Right lobe of liver (tissue), 6 donors: ENCODE results near the gene ECI1. TPM values are rescaled to one million over a fixed set of nuclear protein-coding genes. Genes with fewer than 3 reads are reported as not detected.

Source experiments
- ATAC-seq, 4 donors: fragments of 200-7000 bp; cut with Tn5 transposase; one replicate each; pipeline ENCODE4 v1.9.1; 2020; ENCODE audit warnings: mild to moderate bottlenecking in 4 of 4, moderate library complexity in 4 of 4
- DNase-seq, 3 donors: peaks; one replicate each; pipeline ENCODE4 v3.0.0-alpha.2; 2020
- H3K27ac ChIP-seq, 3 donors: fragments of 200-600 bp; one replicate each; pipeline ENCODE4 v1.8.0; 2022
- H3K27me3 ChIP-seq, 2 donors: fragments of 200-600 bp; one replicate each; pipeline ENCODE4 v1.8.0; 2022
- H3K36me3 ChIP-seq, 4 donors: fragments of 200-600 bp; sonication (generic) in 1 of 4; one replicate each; pipeline versions ENCODE4 v1.5.1 to v1.8.0; 2017 to 2022; ENCODE audit warnings: control low read depth in 1 of 4
- H3K4me1 ChIP-seq, 4 donors: fragments of 200-600 bp; sonication (generic) in 1 of 4; one replicate each; pipeline versions ENCODE4 v1.5.1 to v1.8.0; 2017 to 2022; ENCODE audit warnings: control low read depth in 1 of 4
- H3K4me3 ChIP-seq, 3 donors: fragments of 200-600 bp; one replicate each; pipeline ENCODE4 v1.8.0; 2022
- H3K9me3 ChIP-seq, 4 donors: fragments of 200-600 bp; sonication (generic) in 1 of 4; one replicate each; pipeline versions ENCODE4 v1.5.1 to v1.8.0; 2017 to 2022; ENCODE audit warnings: control low read depth in 1 of 4
- POLR2A ChIP-seq: fragments of 450-650 bp; IDR thresholded peaks from one replicate; pipeline ENCODE4 v1.6.1; 2017; ENCODE audit warnings: antibody characterized with exemption, mild to moderate bottlenecking
- WGBS: methylation state at CpG from one replicate; pipeline ENCODE4 v1.1.6; 2018; ENCODE audit warnings: low coverage, low lambda C conversion rate; ENCODE audit not compliant: insufficient coverage; ENCODE audit errors: missing lambda C conversion rate; 5-methylcytosine and 5-hydroxymethylcytosine counted together
- intact Hi-C, 2 donors: fragments of 100-400 bp; cut with DNase I; formaldehyde crosslinking; loops; one replicate each; pipeline versions ENCODE4 v1.11.2 to v1.14.1; 2022
- total RNA-seq, 6 experiments: library from RNA; depleted of rRNA in 2 of 6; stranded (reverse); fragments of >200 nt in 2 of 6; fragmentation: NEBNext Ultra II Directional in 3 of 6; extraction: Animal tissue kit (Norgen Biotek cat#: 25700) in 3 of 6; gene quantifications; one replicate each; pipeline versions ENCODE4 v1.1.0 to v1.2.4, GENCODE V29; 2016 to 2023
- TF ChIP-seq, protein P1 (sequence below), 4 donors: fragments of 200-600 bp in 3 of 4; fragments of 450-650 bp in 1 of 4; IDR thresholded peaks; one replicate each; pipeline versions ENCODE4 v1.5.1 to v1.8.0; 2016 to 2022; ENCODE audit warnings: antibody characterized with exemption in 4 of 4, mild to moderate bottlenecking in 2 of 4
- donor health status: DM: no; HTN: yes; CAD: no.
- donor health status: DM: no; HTN: no; CAD: no.
- donor health status: DM: no; HTN: no; CAD: no.
- donor health status: DM: no; HTN: yes; CAD: no.
- donor health status: DM: no; HTN: yes; CAD: no.

Gene ECI1
- total RNA-seq, 6 experiments from 2014 or later = 68.1 to 150 (median 85.5) TPM

DNA sequence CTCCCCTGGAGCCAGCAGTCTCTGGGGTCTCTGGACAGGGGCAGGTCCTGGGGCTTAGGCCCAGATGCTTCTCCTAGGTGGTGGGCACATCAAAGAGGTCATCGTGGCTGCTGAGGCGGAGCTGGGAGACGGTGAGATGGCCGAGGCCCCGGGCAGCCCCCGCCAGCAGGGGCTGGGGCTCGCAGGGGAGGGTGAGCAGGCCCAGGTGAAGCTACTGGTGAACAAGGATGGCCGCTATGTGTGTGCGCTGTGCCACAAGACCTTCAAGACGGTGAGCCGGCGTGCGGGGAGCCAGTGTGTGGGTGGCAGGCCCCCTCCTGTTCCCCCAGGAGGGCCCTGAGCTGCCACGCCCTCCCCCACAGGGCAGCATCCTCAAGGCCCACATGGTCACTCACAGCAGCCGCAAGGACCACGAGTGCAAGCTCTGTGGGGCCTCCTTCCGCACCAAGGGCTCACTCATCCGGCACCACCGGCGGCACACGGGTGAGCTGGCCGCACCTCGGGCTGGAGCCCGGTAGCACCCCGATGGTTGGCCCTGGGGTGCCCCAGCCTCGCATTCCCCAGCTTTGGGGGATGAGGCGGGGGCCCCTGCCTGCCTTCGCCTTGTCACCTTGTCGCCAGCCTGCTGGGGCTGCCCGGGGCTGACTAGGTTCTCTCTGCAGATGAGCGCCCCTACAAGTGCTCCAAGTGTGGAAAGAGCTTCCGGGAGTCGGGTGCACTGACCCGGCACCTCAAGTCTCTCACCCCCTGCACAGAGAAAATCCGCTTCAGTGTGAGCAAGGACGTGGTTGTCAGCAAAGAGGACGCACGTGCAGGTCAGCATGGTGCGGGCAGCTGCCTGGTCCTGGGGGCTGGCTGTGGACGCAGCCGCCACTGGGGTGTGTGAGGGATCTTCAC is 19.0 kb downstream of the ECI1 start:
- no peaks in the 10 kb centered on the region for H3K9me3 ChIP-seq
- H3K4me3 ChIP-seq = no peak overlapping the region
- TF ChIP-seq POLR2A = no peak
- TF ChIP-seq, protein P1, sequence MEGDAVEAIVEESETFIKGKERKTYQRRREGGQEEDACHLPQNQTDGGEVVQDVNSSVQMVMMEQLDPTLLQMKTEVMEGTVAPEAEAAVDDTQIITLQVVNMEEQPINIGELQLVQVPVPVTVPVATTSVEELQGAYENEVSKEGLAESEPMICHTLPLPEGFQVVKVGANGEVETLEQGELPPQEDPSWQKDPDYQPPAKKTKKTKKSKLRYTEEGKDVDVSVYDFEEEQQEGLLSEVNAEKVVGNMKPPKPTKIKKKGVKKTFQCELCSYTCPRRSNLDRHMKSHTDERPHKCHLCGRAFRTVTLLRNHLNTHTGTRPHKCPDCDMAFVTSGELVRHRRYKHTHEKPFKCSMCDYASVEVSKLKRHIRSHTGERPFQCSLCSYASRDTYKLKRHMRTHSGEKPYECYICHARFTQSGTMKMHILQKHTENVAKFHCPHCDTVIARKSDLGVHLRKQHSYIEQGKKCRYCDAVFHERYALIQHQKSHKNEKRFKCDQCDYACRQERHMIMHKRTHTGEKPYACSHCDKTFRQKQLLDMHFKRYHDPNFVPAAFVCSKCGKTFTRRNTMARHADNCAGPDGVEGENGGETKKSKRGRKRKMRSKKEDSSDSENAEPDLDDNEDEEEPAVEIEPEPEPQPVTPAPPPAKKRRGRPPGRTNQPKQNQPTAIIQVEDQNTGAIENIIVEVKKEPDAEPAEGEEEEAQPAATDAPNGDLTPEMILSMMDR (IDR thresholded peaks at IDR 0.05) = no peak
- intact Hi-C loops = no loop called here
- peaks cover 0 to 13% (median 0%) of the 10 kb centered on the region in 4 donors for H3K4me1 ChIP-seq
- H3K36me3 ChIP-seq = peaks cover 0 to 57% (median 17%) of the 10 kb centered on the region in 4 donors
- no CpG with 5 or more reads among the region's 41 CpGs for WGBS
- ATAC-seq (no peak), DNase-seq (peak in 2 of 3 donors; percentile 18 to 49)
- H3K27ac ChIP-seq = no peak overlapping the region
- H3K27me3 ChIP-seq = no peaks in the 10 kb centered on the region

DNA sequence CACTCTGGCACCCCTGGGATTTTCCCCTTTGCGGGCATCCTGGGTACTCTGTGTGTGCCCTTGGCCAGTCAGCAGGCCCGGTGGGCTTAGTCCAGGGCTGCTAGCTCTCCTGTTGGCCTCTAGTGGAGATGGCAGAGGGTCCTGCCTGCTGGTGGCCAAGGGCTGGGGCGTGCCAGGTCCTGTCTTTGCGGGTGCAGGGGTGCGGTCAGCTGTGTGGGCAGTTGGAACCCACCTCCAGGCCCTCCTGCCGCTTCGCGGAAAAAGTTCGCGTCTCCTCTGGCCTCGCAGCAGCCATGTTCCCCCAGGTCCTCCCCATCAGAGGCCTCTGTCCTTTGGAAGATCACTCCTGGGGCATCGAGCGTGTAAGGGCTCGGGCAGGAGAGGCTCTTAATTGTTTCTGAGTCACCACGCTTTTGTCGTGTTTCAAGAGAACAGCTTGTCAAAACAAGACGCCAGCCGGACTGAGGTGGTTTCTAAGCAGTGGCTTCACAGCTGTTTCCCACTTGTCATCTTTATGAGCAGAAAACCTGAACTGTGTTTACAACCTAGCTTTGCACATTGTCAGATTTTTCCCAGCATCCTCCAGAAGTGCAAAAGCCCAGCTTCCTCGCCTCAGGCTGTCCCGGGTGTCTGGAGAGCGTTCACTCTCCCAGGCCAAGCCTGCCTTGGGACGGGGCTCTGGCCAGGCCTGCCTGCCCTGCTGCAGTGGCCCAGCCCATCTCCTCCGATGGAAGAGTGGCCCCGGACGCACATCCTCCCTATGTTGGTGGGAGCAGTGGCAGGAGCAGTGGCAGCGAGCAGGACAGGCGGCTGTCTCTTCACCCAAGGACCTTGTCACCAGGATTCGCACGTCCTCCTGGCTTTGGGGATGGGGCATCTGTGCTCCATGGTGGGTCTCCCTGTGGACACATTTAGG is 20.1 kb downstream of the ECI1 start:
- H3K4me1 ChIP-seq = peaks cover 0 to 11% (median 3%) of the 10 kb centered on the region in 4 donors
- intact Hi-C loops = no loop called here
- H3K27ac ChIP-seq = no peak overlapping the region
- no peaks in the 10 kb centered on the region for H3K9me3 ChIP-seq
- DNase-seq = peak in 1 of 3 donors; percentile 18
- no peak overlapping the region for H3K4me3 ChIP-seq
- no peak for ATAC-seq
- TF ChIP-seq POLR2A = no peak
- TF ChIP-seq, protein P1 (IDR thresholded peaks at IDR 0.05) = no peak
- H3K36me3 ChIP-seq = peaks cover 0 to 57% (median 17%) of the 10 kb centered on the region in 4 donors
- no peaks in the 10 kb centered on the region for H3K27me3 ChIP-seq
- WGBS = 89% methylated on average over 10 of the region's 29 CpGs

DNA sequence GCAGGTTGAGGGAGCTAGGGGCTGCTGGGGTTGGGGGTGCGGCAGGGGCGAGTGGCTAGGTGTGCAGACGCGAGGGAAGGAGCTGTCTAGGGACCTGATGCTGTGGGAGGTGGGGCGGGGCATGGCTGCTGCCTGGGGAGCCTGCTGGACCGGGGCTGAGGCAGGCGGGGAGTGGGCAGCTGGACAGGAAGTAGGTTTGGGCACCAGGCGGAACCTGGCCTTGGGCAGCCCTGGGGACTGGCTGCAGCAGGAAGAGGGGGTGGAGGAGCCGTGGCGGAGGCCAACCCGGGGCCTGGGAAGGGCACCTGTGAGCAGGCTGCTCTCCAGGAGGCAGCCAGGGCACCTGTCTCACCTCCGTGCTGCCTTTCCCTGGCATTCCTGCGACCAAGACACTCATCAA is 21.0 kb downstream of the ECI1 start:
- H3K27me3 ChIP-seq = no peaks in the 10 kb centered on the region
- no peaks in the 10 kb centered on the region for H3K9me3 ChIP-seq
- H3K36me3 ChIP-seq = peaks cover 0 to 54% (median 15%) of the 10 kb centered on the region in 4 donors
- DNase-seq (peak in 2 of 3 donors; percentile 20 to 50), ATAC-seq (no peak)
- TF ChIP-seq POLR2A = no peak
- TF ChIP-seq, protein P1 (IDR thresholded peaks at IDR 0.05) = no peak
- intact Hi-C loops = no loop called here
- H3K4me3 ChIP-seq = no peak overlapping the region
- WGBS = no CpG with 5 or more reads among the region's 13 CpGs
- H3K4me1 ChIP-seq = peaks cover 0 to 16% (median 7%) of the 10 kb centered on the region in 4 donors
- H3K27ac ChIP-seq = no peak overlapping the region

DNA sequence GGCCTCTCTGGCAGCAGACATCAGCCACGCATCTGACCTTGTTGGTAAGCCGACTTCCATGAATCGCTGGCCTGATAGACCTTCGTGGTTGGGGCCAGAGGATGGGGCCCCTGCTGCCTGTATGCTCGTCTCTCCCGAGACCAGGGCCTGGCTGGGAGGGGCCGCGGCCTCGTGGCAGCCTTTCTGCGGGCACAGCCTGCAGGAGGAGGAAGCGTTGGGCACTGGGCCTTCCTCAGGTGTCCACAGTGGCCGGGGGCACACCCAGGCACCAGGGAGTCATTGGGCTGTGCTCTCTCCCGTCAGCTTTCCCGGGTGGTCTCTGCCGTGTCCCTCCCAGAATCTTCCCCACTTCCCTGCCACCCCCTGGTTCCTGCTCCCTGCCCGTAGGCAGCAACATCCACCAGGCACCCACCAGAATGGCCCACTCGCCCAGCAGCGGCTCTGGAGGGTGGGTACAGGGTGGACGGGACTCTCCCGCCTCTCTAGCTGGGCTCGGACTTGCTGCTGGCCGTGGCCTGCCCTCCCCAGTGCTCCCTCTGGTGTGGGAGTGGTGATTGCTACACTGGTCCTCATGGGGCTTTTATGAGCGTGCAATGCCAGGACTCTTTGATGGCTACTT is 21.6 kb downstream of the ECI1 start:
- no peak for TF ChIP-seq POLR2A
- TF ChIP-seq, protein P1 (IDR thresholded peaks at IDR 0.05) = no peak
- H3K27ac ChIP-seq = no peak overlapping the region
- 92% methylated on average over 2 of the region's 23 CpGs for WGBS
- peaks cover 0 to 23% (median 9%) of the 10 kb centered on the region in 4 donors for H3K4me1 ChIP-seq
- intact Hi-C loops = no loop called here
- DNase-seq (peak in 1 of 3 donors; percentile 47), ATAC-seq (no peak)
- no peaks in the 10 kb centered on the region for H3K9me3 ChIP-seq
- no peak overlapping the region for H3K4me3 ChIP-seq
- no peaks in the 10 kb centered on the region for H3K27me3 ChIP-seq
- H3K36me3 ChIP-seq = peaks cover 0 to 47% (median 12%) of the 10 kb centered on the region in 4 donors
